ENCODE measurements around the gene TSTD2. TPM values are rescaled to one million over a fixed set of nuclear protein-coding genes. Genes with fewer than 3 reads are reported as not detected.

Gene TSTD2
- 26.7 TPM for total RNA-seq

DNA sequence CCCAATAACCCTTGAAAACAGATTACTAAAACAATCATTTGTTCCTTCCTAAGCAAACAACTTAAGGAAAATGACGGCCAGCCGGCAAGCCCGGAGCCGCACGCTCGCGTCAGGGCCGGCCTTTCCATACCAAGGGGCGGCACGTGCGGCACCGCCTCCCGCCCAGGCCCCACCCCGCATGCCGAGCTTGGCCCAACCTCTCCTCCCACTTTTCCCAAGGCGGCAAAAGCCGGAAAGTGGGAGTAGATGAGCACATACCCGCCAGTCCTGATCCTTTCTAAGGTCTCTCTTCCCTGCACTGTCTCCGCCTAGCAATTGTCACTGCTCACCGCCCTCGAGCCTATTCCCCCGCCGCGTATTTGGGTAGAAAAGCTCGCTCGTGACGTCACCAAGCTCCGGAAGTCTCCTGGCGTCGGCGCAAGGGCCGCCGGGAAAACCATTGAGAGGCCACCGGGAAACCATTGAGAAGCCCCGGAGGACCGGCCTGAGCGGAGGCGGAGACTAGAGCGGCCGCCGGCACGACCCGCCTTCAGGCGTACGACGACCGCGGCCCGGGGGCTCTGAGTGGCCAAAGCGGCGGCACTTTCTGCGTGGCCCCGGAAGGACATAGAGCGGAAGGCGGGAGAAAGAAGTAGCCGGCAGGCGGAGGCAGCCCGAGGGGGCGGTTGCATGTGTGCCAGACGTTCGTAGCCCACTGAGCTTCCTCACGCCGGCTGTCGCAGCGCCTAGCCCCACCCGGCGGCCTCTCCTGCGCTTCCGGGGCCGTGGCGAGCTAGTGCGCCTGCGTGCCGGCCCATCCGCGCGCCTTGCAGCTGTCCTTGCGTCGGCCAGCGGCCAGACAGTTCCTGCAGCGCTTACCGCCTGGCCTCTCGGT lies at the start of gene TSTD2, which contains the start of gene NCBP1:
Gene TSTD2, minus strand, starts transcription at position 384 of the 874 bp plus-strand sequence. CDS start 5,806 bp downstream, outside the sequence.
Gene NCBP1, plus strand, starts transcription at position 837 of the 874 bp plus-strand sequence. CDS start 61 bp downstream, outside the sequence.
- peak; percentile 99 for DNase-seq

GRCh38 chr9:97682242-97682641 lies 49.1 kb upstream of the TSTD2 start:
- DNase-seq, result no peak

DNA sequence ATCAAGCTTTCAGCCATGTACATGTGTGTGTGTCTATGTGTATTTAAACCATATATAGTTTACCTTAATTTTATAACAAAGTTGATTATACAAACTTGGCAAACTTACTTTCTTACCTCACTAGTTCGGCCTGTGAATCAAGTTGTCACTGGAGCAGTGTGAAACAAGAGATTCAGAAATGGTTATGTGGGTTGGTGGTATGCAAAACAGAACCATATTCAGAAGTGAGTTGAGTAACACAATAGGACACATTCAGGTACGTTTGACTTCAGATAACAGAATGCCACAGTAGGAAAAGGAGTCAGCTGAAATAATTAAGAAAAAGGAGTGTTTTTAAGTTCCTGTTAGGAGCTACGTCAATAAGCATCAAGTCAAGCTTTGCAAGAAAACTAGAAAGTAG lies 42.5 kb upstream of the TSTD2 start:
- DNase-seq, result no peak

DNA sequence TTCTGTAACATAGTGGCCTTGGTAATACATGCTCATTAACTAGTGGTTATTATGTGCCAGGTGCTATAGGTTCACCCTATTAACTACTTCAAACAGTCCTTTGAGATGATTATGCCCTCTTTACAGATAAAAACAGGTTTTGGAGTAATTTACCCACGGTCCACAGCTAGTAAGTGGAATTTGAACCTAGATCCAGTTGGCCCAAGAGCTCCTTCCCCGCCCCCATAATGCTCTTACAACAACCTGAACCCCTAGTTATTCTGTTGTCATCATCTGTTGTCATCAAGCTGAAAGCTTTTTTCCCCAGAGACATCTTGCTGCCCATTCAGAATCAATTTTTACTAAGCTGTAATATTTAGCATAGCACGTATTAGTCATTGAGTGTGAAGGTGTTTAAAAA lies 40.8 kb upstream of the TSTD2 start:
- DNase-seq, result no peak

- DNase-seq, result no peak
These were observed 39.2 kb upstream of the TSTD2 start for GRCh38 chr9:97672403-97672802.

DNA sequence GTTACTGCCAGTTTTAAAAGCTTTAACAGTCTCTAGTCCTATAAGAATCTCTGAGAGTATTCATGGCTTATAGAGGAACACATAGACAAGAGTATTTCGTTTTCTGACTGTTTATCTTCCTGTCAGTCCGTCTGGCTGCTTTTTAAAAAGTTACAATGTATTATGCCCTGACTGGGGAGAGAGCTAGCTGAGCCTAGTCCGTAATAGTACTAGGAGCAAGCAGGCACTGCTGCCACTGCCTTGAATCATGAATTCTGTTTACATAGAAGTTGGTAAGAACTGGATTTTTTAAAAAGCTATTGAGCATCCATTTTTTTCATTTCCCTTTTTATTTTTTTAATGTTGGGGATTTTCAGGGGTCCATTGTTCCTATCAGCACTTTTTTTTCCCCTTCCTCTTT lies 37.4 kb upstream of the TSTD2 start:
- no peak for DNase-seq

- DNase-seq, result no peak
These were observed 35.3 kb upstream of the TSTD2 start for GRCh38 chr9:97668485-97668884.

- no peak for DNase-seq
These were observed 33.9 kb upstream of the TSTD2 start for GRCh38 chr9:97666907-97667686.

DNA sequence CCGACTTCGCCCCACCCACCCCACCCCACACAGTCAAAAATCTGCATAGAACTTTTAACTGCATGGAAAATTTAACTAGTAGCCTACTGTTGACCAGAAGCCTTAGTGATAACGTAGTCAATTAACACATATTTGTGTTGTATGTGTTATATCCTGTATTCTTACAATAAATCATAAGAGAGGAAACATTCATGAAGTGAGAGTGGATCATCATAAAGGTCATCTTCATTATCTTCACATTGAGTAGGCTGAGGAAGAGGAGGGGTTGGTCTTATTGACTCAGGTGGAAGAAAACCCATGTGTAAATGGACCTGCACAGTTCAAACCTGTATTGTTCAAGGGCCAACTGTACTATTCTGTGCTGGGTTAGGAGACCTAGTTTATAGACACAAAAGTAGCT lies 32.6 kb upstream of the TSTD2 start:
- no peak for DNase-seq

DNA sequence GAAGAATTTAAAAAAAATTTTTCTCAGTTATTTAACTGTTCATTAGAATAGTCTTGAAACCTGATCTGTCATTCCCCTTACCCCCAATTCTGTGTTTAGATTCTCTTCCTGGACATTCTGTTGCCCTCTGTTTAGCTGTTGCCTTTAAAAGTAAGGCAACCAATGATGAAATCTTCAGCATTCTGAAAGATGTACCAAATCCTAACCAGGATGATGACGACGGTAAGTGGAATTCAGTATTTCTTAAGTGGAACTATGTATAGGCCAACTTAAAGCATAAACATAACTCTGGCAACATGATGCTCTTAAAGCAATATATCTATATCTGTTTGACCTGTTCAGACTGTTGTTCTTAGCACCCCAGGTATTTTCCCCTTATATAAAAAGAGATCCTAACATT lies 27.7 kb upstream of the TSTD2 start:
- DNase-seq, result no peak

GRCh38 chr9:97660340-97660739 lies 27.2 kb upstream of the TSTD2 start:
- no peak for DNase-seq

DNA sequence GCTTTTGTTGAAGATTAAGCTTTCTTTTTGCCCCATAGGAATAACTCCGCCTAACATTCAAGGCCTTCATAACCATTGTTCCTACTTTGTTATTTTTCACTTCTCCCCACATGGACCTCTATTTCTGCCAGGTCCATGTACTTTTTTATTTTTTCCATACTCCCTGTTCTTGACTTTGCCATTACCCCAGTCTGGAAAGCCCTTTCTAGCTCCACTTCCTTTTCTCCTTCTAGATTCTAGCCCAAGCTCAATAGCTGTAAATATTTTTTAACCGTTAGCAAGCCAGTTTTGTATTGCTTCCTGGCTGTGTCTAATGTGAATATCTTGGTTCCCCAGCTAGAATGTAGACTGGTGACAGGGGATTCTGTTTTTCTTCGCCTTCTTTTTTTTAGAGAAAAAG lies 26.6 kb upstream of the TSTD2 start:
- DNase-seq, result no peak

GRCh38 chr9:97658707-97659106 lies 25.5 kb upstream of the TSTD2 start:
- DNase-seq, result no peak

DNA sequence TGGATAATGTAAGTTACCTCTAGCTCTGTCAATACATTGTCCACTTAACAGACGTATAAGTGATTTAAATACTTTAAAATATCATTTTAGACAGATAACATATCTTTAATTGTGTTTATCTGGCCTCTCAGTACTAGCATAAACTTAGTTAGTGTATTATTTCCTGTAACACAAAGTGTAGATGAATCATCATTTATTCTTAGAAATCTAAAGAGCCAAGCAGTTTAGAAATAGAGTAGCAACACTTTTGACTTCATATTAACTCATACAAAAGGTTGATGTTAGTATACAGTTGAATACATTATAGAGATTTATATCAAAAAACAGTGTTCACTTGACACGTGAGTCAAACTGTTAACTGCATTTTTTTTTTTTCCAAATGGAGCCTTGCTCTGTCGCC lies 18.5 kb upstream of the TSTD2 start:
- DNase-seq, result no peak

GRCh38 chr9:97647996-97648395 lies 14.8 kb upstream of the TSTD2 start:
- no peak for DNase-seq

GRCh38 chr9:97645720-97646119 lies 12.6 kb upstream of the TSTD2 start:
- no peak for DNase-seq

DNA sequence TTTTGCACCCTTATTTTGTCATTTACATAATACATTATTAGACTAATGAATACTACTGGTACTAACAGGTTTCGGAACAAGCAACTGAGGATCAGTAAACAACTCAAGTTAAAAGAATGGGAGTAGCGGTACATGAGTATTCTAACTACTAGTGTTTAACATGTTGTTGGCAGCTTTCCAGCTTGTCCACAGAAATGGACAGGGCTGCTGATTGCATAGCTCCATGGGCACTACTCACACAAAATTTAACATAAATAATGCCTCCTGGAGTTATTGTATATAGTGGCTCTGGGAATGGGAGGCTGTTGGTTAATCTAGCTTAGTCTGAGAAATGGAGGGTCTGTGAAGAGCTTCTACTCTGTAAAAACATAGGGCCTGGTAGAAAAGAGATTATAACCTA lies 7.2 kb upstream of the TSTD2 start:
- DNase-seq, result peak; percentile 26

GRCh38 chr9:97638666-97639065 lies 5.5 kb upstream of the TSTD2 start:
- peak; percentile 16 for DNase-seq

GRCh38 chr9:97636903-97637302 lies 3.7 kb upstream of the TSTD2 start:
- DNase-seq, result no peak

DNA sequence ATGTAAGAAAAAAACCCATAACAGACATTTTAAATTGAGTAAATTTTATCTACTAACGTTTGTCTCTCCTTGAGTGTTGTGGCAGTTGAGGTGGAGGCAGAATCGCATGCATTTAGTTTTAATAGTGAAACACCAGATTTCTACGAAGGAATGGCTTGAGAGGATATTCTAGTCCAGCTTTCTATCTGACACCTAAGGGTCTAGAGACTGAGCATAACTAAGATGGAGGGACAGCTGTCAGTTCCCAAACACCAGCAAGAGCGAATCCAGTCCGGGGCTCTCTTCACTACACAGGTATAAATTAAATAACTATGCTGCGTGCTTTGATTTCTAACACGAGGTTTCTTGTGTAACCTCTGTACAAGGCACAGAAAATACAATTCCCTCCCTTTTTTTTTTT lies 1.9 kb upstream of the TSTD2 start:
- no peak for DNase-seq

- DNase-seq, result peak; percentile 28
These were observed 807 bp upstream of the TSTD2 start for GRCh38 chr9:97633859-97634490.

DNA sequence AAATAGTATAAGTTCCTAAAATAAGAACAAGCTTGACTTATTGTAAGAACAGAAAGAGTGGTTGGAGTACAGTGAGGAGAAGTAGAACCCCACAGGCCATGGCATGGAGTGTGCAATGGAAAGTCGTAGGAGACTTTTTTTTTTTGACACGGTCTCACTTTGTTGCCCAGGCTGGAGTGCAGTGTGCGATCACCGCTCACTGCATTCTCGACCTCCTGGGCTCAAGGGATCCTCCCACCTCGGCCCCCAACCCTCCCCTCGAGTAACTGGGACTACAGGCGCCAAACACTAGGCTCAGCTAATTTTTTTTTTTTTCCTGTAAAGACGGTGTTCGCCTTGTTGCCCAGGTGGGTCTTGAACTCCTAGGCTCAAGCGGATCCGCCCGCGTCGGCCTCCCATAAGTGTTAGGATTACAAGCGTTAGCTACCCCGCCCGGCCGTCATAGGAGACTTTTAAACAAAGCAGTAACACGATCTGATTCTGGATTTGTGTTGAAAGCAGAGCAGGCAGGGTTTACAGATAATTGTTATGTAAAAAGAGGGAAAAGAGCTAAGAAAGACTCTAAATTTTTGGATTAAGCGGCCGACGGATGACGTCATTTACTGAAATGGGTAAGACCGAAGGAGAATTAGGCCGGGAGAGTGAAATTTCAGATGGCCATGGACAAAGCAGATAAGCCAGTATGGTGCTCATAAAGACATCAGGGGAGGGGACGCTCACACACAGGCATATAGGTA lies 752 bp downstream of the TSTD2 start:
- DNase-seq, result peak; percentile 89

Measured in tongue (tissue), 2 donors.